Measurements from ENCODE around the gene PCED1B. TPM values are rescaled to one million over a fixed set of nuclear protein-coding genes. Genes with fewer than 3 reads are reported as not detected.

The PCED1B gene
- total and polyA plus RNA-seq, 2 experiments from 2014 or later = 0.45 to 0.80 TPM

DNA sequence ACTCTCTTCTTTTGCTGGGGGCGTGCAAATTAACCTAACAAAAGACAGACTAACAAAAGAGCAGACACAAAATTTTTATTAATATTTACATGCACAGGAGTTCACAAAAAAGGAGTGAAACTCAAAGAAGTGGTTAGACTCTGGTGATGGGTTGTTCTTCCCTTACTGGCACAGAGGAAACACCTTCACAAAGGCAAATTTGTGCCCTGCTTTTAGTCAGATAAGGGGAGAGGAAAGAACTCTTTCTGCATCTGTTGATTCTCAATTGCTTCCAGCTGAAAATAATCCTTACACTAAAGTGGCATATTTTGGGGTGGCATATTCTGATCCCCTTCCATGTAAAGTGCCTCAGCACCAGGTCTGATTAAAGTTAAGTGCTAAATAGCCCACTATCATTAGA lies 190.5 kb downstream of the PCED1B start:
- TF ChIP-seq, protein P1, sequence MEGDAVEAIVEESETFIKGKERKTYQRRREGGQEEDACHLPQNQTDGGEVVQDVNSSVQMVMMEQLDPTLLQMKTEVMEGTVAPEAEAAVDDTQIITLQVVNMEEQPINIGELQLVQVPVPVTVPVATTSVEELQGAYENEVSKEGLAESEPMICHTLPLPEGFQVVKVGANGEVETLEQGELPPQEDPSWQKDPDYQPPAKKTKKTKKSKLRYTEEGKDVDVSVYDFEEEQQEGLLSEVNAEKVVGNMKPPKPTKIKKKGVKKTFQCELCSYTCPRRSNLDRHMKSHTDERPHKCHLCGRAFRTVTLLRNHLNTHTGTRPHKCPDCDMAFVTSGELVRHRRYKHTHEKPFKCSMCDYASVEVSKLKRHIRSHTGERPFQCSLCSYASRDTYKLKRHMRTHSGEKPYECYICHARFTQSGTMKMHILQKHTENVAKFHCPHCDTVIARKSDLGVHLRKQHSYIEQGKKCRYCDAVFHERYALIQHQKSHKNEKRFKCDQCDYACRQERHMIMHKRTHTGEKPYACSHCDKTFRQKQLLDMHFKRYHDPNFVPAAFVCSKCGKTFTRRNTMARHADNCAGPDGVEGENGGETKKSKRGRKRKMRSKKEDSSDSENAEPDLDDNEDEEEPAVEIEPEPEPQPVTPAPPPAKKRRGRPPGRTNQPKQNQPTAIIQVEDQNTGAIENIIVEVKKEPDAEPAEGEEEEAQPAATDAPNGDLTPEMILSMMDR (IDR thresholded peaks at IDR 0.05; ENCODE audit: low read depth, low read length) = no peak
- H3K4me3 ChIP-seq = no peak overlapping the region
- no peaks in the 10 kb centered on the region for H3K27me3 ChIP-seq
- no peaks in the 10 kb centered on the region for H3K4me1 ChIP-seq (ENCODE audit: low read depth)
- DNase-seq (ENCODE audit: low read depth in 1 of 2, low spot score in 1 of 2) = no peak
- H3K36me3 ChIP-seq = no peaks in the 10 kb centered on the region
- H3K27ac ChIP-seq = no peak overlapping the region
- H3K9me3 ChIP-seq (ENCODE audit: low read depth) = no peaks in the 10 kb centered on the region

DNA sequence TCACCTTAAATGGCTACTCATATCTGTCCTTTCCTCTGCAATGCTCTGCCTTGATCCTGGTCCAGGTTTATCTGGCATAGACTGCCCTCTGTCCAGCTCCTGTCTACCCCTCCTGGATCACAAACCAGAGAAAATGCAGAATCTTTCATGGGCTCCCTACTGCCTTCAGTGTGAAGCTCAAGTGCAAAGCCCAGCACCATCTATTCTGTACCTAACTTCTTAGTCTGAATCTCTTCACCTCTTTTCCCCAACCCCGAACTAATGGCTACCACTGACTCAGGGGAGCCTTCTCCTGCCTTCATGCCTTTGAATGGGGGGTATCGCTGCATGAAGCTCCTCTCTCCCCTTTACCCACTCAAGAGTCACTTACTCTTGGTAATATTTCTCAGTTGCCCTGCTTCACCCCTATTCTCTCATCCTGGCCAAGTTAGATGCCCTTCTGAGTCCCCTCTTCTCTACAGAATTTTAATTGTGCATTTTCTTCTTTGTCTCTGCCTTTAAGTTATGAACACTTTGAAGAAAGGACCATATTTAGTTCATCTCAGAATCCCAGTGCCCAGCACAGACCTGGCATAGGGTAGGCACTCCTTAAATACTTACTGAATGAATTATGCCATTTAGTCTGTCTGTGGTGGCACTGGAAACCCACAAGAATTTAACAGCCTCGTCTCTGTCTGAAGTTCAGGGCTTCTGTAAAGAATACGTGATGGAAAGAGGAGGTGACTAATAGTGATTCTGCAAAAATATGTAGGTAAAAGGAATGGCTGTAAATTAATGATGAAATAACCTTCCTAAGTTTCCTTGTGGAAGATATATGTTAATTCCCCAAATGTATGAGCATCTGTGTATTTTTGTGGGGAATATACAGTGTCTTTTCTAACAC lies 191.6 kb downstream of the PCED1B start:
- Histone ChIP-seq H3K36me3 (no peaks in the 10 kb centered on the region), H3K4me1 (ENCODE audit: low read depth) (no peaks in the 10 kb centered on the region), H3K9me3 (ENCODE audit: low read depth) (no peaks in the 10 kb centered on the region), H3K4me3 (no peak overlapping the region), H3K27me3 (no peaks in the 10 kb centered on the region), H3K27ac (no peak overlapping the region)
- peak in 1 of 2 donors; percentile 71 for DNase-seq (ENCODE audit: low read depth in 1 of 2, low spot score in 1 of 2)
- TF ChIP-seq, protein P1 (IDR thresholded peaks at IDR 0.05; ENCODE audit: low read depth, low read length) = no peak

DNA sequence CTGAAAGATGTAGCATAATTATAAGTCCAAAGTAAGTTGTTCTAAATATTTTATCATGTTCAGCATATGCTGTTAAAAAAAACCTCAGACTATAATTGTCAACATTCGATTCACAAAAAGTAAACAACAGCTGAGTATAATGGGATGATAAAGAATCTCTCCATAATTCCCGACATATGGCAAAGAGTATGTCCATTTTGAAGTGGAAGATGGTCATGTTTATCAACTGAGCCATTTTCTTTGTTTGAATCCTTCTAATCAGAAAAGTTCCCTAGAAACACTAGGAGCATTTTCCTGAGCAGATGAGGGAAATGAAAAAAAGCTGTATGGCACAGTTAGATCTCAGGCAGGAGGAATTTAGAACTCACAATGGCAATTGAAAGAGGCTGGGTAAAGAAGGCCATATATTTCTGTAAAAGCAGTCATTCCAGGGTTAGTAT lies 192.4 kb downstream of the PCED1B start:
- Histone ChIP-seq H3K4me1 (ENCODE audit: low read depth) (no peaks in the 10 kb centered on the region), H3K4me3 (no peak overlapping the region), H3K36me3 (no peaks in the 10 kb centered on the region), H3K9me3 (ENCODE audit: low read depth) (no peaks in the 10 kb centered on the region), H3K27ac (no peak overlapping the region), H3K27me3 (no peaks in the 10 kb centered on the region)
- no peak for DNase-seq (ENCODE audit: low read depth in 1 of 2, low spot score in 1 of 2)
- TF ChIP-seq, protein P1 (IDR thresholded peaks at IDR 0.05; ENCODE audit: low read depth, low read length) = no peak

DNA sequence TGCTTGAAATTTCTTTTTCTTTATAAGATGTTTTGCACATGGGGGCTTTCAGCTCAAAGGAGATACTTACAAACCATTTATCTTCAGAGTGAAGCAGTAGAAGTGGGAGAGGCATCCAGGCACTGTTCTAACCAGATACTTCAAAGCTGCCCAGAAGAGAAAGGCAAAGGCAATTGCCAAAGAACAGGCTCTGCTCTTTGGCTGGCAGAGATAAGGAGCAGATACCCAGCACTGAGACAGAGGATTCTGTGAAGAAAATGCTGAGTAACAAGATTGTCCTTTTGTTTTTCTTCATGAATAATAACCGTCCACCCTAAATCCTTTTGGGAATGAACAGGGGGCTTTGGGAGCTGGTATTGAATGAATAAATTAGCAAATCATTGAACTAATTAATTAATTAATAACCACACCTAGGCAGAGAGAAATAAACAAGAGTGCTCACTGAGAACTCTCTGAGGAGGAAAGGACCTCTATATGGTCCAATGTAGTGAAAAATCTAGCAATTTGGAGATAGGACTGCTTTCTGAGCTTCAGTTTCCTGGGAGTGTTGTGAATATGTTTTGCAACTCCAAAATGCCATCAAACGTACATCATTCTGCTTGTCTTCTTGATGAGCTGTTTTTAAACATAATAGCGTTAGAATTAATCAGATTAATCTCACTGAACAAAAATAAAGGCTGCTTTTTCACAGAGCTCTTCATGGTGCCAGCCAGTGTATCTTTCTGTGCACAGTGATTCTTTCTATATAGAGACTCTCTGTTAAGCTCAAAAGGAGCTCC lies 193.2 kb downstream of the PCED1B start:
- TF ChIP-seq, protein P1 (IDR thresholded peaks at IDR 0.05; ENCODE audit: low read depth, low read length) = no peak
- Histone ChIP-seq H3K36me3 (no peaks in the 10 kb centered on the region), H3K27me3 (no peaks in the 10 kb centered on the region), H3K4me1 (ENCODE audit: low read depth) (no peaks in the 10 kb centered on the region), H3K27ac (no peak overlapping the region), H3K4me3 (no peak overlapping the region), H3K9me3 (ENCODE audit: low read depth) (no peaks in the 10 kb centered on the region)
- no peak for DNase-seq (ENCODE audit: low read depth in 1 of 2, low spot score in 1 of 2)

DNA sequence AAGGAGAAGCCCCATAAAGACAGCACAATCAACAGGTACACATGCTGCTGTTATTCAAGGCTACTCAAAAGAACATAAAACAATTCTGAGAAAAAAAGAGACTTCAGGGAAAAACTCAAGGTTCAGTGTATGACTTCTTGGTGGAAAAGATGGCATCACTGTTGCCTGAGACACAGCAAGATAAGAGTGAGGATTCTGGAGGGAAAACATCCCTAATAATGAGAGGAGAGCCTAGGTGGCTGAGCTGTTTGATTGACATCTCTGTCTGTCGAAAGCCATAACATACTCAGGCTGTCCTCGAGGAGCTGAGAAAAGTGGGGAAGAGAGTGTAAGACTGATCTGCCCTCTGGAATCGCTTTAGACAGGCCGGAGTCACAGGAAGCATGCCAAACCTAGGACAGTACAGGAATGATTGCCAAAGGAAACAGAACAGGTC lies 193.8 kb downstream of the PCED1B start:
- TF ChIP-seq, protein P1 (IDR thresholded peaks at IDR 0.05; ENCODE audit: low read depth, low read length) = no peak
- DNase-seq (ENCODE audit: low read depth in 1 of 2, low spot score in 1 of 2) = no peak
- H3K27ac ChIP-seq = no peak overlapping the region
- no peaks in the 10 kb centered on the region for H3K4me1 ChIP-seq (ENCODE audit: low read depth)
- no peak overlapping the region for H3K4me3 ChIP-seq
- no peaks in the 10 kb centered on the region for H3K27me3 ChIP-seq
- no peaks in the 10 kb centered on the region for H3K9me3 ChIP-seq (ENCODE audit: low read depth)
- H3K36me3 ChIP-seq = no peaks in the 10 kb centered on the region

Measured in cardiac muscle cell (in vitro differentiated cells and primary cell).